GM12873 (cell line): ENCODE measurements around the gene MRPS5.

Experiments used
- CTCF ChIP-seq: IDR thresholded peaks from 2 replicates; pipeline ENCODE4 v1.5.1; 2012; ENCODE audit warnings: low read depth, mild to moderate bottlenecking, moderate library complexity, low read length, control low read depth; ENCODE audit not compliant: insufficient read depth; ENCODE audit errors: missing control alignments

The MRPS5 gene

GRCh38 chr2:95054016-95054415 lies 67.6 kb downstream of the MRPS5 start:
- no peak for TF ChIP-seq CTCF

- peak; percentile 53 for TF ChIP-seq CTCF
These were observed 68.1 kb downstream of the MRPS5 start for GRCh38 chr2:95053543-95053942.

- no peak for TF ChIP-seq CTCF
These were observed 68.7 kb downstream of the MRPS5 start for GRCh38 chr2:95052804-95053479.

- TF ChIP-seq CTCF: no peak
These were observed 69.3 kb downstream of the MRPS5 start for GRCh38 chr2:95052307-95052706.

- TF ChIP-seq CTCF: no peak
These were observed 70.0 kb downstream of the MRPS5 start for GRCh38 chr2:95051626-95052025.

GRCh38 chr2:95050385-95051300 lies 71.0 kb downstream of the MRPS5 start:
- TF ChIP-seq CTCF: no peak

- no peak for TF ChIP-seq CTCF
These were observed 71.6 kb downstream of the MRPS5 start for GRCh38 chr2:95049961-95050360.
